ENCODE data around the gene GUCY2D. TPM values are rescaled to one million over a fixed set of nuclear protein-coding genes. Genes with fewer than 3 reads are reported as not detected.

The GUCY2D gene
- polyA plus RNA-seq, 1 donor (not counting 4 experiments of a cell fraction or from before 2014, with no cell fraction given): 0.25 TPM

DNA sequence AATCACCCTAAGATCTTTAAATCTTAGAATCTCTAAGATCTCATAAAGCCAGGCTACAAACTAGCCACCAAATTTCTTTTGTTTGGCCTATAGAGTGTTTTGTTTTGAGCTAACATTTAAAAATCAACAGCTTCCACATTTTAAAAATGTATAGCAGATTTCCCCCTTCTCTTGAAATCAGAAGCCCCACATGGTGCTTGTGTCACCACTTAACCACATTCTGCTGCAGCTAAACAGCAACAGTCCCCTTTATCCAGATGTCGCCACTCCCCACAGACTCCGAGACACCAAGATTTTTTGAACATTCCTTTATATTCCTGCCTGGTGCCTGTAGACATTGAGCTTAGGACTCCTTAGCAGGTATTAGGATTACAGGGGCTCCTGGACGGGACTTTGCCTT is 16.0 kb downstream of the GUCY2D start:
- FAIRE-seq (peak; percentile 63), DNase-seq (ENCODE audit: low read depth, low spot score) (no peak)
- peaks cover 47% of the 10 kb centered on the region for H3K4me1 ChIP-seq (ENCODE audit: control insufficient read depth, extremely low read depth, insufficient read depth, low read length)
- no peaks in the 10 kb centered on the region for H4K20me1 ChIP-seq (ENCODE audit: control insufficient read depth, extremely low read depth, insufficient read depth, low read length)
- H3K9ac ChIP-seq (ENCODE audit: control insufficient read depth, extremely low read depth, insufficient read depth, low read length): peak overlapping the region; percentile 78
- no peaks in the 10 kb centered on the region for H3K79me2 ChIP-seq (ENCODE audit: control insufficient read depth, insufficient read depth, low read length)
- TF ChIP-seq EZH2 (IDR thresholded peaks at IDR 0.05; ENCODE audit: low read length): no peak
- TF ChIP-seq, protein P1, sequence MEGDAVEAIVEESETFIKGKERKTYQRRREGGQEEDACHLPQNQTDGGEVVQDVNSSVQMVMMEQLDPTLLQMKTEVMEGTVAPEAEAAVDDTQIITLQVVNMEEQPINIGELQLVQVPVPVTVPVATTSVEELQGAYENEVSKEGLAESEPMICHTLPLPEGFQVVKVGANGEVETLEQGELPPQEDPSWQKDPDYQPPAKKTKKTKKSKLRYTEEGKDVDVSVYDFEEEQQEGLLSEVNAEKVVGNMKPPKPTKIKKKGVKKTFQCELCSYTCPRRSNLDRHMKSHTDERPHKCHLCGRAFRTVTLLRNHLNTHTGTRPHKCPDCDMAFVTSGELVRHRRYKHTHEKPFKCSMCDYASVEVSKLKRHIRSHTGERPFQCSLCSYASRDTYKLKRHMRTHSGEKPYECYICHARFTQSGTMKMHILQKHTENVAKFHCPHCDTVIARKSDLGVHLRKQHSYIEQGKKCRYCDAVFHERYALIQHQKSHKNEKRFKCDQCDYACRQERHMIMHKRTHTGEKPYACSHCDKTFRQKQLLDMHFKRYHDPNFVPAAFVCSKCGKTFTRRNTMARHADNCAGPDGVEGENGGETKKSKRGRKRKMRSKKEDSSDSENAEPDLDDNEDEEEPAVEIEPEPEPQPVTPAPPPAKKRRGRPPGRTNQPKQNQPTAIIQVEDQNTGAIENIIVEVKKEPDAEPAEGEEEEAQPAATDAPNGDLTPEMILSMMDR (optimal IDR thresholded peaks at IDR 0.05 in 1 of 3, IDR thresholded peaks at IDR 0.05 in 1 of 3, conservative IDR thresholded peaks at IDR 0.05 in 1 of 3; ENCODE audit: extremely low read depth in 1 of 3, insufficient read depth in 2 of 3, low read length in 3 of 3): no peak
- H3K27ac ChIP-seq (ENCODE audit: control insufficient read depth, insufficient read depth, low read length): peak overlapping the region; percentile 97
- no peaks in the 10 kb centered on the region for H3K36me3 ChIP-seq (ENCODE audit: control insufficient read depth in 2 of 2, extremely low read depth in 1 of 2, insufficient read depth in 2 of 2, low read length in 2 of 2)
- no peaks in the 10 kb centered on the region for H3K9me3 ChIP-seq (ENCODE audit: control insufficient read depth, low read depth, low read length)
- peak overlapping the region; percentile 60 for H3K4me2 ChIP-seq (ENCODE audit: control insufficient read depth, extremely low read depth, insufficient read depth, low read depth, low read length)
- no peaks in the 10 kb centered on the region for H3K27me3 ChIP-seq (ENCODE audit: control insufficient read depth, extremely low read depth, insufficient read depth, low read length)
- dilution Hi-C loops (cut with MboI; ENCODE audit: extremely low pct_ligation_motif_present, low sequenced_read_pairs): no loop called here
- H3K9me1 ChIP-seq (ENCODE audit: control insufficient read depth, extremely low read depth, insufficient read depth, low read length): no peaks in the 10 kb centered on the region
- peak overlapping the region in 1 of 3 experiments; percentile 55 for H3K4me3 ChIP-seq (ENCODE audit: control insufficient read depth in 2 of 3, extremely low read depth in 1 of 3, insufficient read depth in 2 of 3, low read depth in 1 of 3, low read length in 3 of 3)
- H2AFZ ChIP-seq (ENCODE audit: control insufficient read depth, low read length): peak overlapping the region; percentile 16

- peak overlapping the region; percentile 78 for H3K9ac ChIP-seq (ENCODE audit: control insufficient read depth, extremely low read depth, insufficient read depth, low read length)
- H3K79me2 ChIP-seq (ENCODE audit: control insufficient read depth, insufficient read depth, low read length): no peaks in the 10 kb centered on the region
- no peak for DNase-seq (ENCODE audit: low read depth, low spot score)
- no peaks in the 10 kb centered on the region for H3K27me3 ChIP-seq (ENCODE audit: control insufficient read depth, extremely low read depth, insufficient read depth, low read length)
- peak overlapping the region in 2 of 3 experiments; percentile 5 to 55 for H3K4me3 ChIP-seq (ENCODE audit: control insufficient read depth in 2 of 3, extremely low read depth in 1 of 3, insufficient read depth in 2 of 3, low read depth in 1 of 3, low read length in 3 of 3)
- H3K27ac ChIP-seq (ENCODE audit: control insufficient read depth, insufficient read depth, low read length): peak overlapping the region; percentile 97
- peaks cover 47% of the 10 kb centered on the region for H3K4me1 ChIP-seq (ENCODE audit: control insufficient read depth, extremely low read depth, insufficient read depth, low read length)
- H3K9me3 ChIP-seq (ENCODE audit: control insufficient read depth, low read depth, low read length): no peaks in the 10 kb centered on the region
- TF ChIP-seq, protein P1 (optimal IDR thresholded peaks at IDR 0.05 in 1 of 3, IDR thresholded peaks at IDR 0.05 in 1 of 3, conservative IDR thresholded peaks at IDR 0.05 in 1 of 3; ENCODE audit: extremely low read depth in 1 of 3, insufficient read depth in 2 of 3, low read length in 3 of 3): no peak
- no peak for TF ChIP-seq EZH2 (IDR thresholded peaks at IDR 0.05; ENCODE audit: low read length)
- peak; percentile 97 for FAIRE-seq
- no peaks in the 10 kb centered on the region for H3K36me3 ChIP-seq (ENCODE audit: control insufficient read depth in 2 of 2, extremely low read depth in 1 of 2, insufficient read depth in 2 of 2, low read length in 2 of 2)
- peak overlapping the region; percentile 60 for H3K4me2 ChIP-seq (ENCODE audit: control insufficient read depth, extremely low read depth, insufficient read depth, low read depth, low read length)
- dilution Hi-C loops (cut with MboI; ENCODE audit: extremely low pct_ligation_motif_present, low sequenced_read_pairs): no loop called here
- H4K20me1 ChIP-seq (ENCODE audit: control insufficient read depth, extremely low read depth, insufficient read depth, low read length): no peaks in the 10 kb centered on the region
- peak overlapping the region; percentile 14 for H2AFZ ChIP-seq (ENCODE audit: control insufficient read depth, low read length)
- H3K9me1 ChIP-seq (ENCODE audit: control insufficient read depth, extremely low read depth, insufficient read depth, low read length): no peaks in the 10 kb centered on the region
Measured at GRCh38 chr17:8019166-8019565, 16.8 kb downstream of the GUCY2D start.

Measured in keratinocyte (primary cell).